ENCODE data around the gene DBP.

DNA sequence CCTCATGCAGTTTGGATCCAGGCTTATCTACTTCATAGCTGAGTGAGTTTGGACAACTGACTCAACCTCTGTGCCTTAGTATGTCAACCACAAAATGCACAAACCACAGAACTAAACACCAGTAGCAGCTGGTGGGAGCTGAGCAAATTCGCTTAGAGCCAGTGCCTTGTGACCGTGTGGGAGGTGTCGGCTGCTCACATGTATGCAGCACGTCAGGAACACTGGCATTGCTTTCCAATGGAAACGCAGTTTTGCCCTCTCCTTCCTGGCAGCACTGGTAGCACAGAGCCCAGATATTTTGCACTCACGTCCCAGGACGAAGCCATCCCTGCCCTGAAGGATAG is 43.9 kb upstream of the DBP start:
- TF ChIP-seq, protein P1, sequence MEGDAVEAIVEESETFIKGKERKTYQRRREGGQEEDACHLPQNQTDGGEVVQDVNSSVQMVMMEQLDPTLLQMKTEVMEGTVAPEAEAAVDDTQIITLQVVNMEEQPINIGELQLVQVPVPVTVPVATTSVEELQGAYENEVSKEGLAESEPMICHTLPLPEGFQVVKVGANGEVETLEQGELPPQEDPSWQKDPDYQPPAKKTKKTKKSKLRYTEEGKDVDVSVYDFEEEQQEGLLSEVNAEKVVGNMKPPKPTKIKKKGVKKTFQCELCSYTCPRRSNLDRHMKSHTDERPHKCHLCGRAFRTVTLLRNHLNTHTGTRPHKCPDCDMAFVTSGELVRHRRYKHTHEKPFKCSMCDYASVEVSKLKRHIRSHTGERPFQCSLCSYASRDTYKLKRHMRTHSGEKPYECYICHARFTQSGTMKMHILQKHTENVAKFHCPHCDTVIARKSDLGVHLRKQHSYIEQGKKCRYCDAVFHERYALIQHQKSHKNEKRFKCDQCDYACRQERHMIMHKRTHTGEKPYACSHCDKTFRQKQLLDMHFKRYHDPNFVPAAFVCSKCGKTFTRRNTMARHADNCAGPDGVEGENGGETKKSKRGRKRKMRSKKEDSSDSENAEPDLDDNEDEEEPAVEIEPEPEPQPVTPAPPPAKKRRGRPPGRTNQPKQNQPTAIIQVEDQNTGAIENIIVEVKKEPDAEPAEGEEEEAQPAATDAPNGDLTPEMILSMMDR (IDR thresholded peaks at IDR 0.05; ENCODE audit: low read length): no peak
- no peak for TF ChIP-seq EZH2 (IDR thresholded peaks at IDR 0.05; ENCODE audit: borderline replicate concordance, low read length)

All from OCI-LY1 (cell line).